Activated naive CD8-positive, alpha-beta T cell (primary cell): ENCODE results near the gene BCL2.
A peak's percentile ranks its signal among the peaks of the same experiment; 100 is the strongest.

Experiments
- H3K27ac Mint-ChIP-seq: one replicate; pipeline ENCODE4 v1.8.0; 2021; ENCODE audit warnings: mixed read lengths
- H3K27me3 Mint-ChIP-seq: one replicate; pipeline ENCODE4 v1.8.0; 2021; ENCODE audit warnings: mixed read lengths
- H3K36me3 Mint-ChIP-seq: one replicate; pipeline ENCODE4 v1.8.0; 2021; ENCODE audit warnings: mixed read lengths
- H3K4me1 Mint-ChIP-seq: one replicate; pipeline ENCODE4 v1.8.0; 2021; ENCODE audit warnings: low read depth, mixed read lengths
- H3K4me3 Mint-ChIP-seq: one replicate; pipeline ENCODE4 v1.8.0; 2021; ENCODE audit warnings: mild to moderate bottlenecking, mixed read lengths
- H3K9me3 Mint-ChIP-seq: one replicate; pipeline ENCODE4 v1.8.0; 2021; ENCODE audit warnings: low read depth, mixed read lengths

Gene BCL2

GRCh38 chr18:63344263-63344662 is 24.7 kb upstream of the BCL2 start:
- Mint-ChIP-seq H3K4me1 (peaks cover 6% of the 10 kb centered on the region), H3K27me3 (no peaks in the 10 kb centered on the region), H3K9me3 (no peaks in the 10 kb centered on the region), H3K4me3 (no peak overlapping the region), H3K27ac (no peak overlapping the region), H3K36me3 (peaks cover 18% of the 10 kb centered on the region)

DNA sequence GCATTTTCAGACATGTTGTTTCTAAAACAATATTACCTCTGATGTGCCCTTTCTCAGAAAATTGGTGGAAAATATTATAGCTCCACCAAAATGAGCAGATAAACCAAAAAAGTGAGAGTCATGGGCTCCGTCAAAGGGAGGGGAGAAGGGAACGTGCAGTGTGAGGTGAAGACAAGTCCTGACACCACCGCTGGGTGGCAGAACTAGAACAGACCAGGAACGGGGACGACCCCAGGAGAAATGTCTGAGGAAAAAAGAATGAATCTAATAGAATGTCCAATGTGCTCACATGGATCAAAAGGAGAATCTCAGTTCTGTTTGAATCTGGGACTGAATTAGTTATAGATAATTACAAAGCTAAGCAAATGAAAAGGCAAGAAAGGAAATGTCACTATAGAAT is 22.6 kb upstream of the BCL2 start:
- Mint-ChIP-seq H3K4me1 (peaks cover 6% of the 10 kb centered on the region), H3K9me3 (no peaks in the 10 kb centered on the region), H3K36me3 (peaks cover 23% of the 10 kb centered on the region), H3K4me3 (no peak overlapping the region), H3K27me3 (no peaks in the 10 kb centered on the region), H3K27ac (no peak overlapping the region)

DNA sequence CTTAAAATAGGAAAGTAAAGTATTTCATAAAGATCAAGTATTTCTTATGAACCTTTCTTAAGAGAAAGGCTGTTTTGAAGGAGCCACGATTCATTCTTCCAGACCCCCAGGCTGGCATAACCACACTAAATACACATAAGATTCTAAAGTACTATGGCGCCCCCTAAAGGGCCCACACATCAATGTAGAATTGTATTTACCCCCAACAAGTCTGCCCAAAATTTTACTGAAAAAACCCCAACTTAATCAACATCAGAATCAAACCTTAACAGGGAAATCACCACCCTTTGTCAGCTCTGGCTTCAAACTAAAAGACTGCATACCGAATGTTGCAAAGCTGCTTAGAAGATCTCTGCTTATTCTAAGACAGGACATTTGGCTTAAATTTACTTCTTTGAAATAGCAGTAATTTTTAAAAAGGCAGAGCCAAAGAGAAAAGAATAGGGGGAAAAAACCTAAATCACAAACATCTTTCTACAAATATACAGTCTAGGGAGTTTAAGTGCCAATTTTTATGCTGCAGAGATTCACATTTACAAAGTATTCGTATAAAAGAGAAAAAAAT is 20.4 kb upstream of the BCL2 start:
- Mint-ChIP-seq H3K27me3 (no peaks in the 10 kb centered on the region), H3K4me1 (peaks cover 11% of the 10 kb centered on the region), H3K27ac (no peak overlapping the region), H3K36me3 (peaks cover 29% of the 10 kb centered on the region), H3K9me3 (no peaks in the 10 kb centered on the region), H3K4me3 (no peak overlapping the region)

DNA sequence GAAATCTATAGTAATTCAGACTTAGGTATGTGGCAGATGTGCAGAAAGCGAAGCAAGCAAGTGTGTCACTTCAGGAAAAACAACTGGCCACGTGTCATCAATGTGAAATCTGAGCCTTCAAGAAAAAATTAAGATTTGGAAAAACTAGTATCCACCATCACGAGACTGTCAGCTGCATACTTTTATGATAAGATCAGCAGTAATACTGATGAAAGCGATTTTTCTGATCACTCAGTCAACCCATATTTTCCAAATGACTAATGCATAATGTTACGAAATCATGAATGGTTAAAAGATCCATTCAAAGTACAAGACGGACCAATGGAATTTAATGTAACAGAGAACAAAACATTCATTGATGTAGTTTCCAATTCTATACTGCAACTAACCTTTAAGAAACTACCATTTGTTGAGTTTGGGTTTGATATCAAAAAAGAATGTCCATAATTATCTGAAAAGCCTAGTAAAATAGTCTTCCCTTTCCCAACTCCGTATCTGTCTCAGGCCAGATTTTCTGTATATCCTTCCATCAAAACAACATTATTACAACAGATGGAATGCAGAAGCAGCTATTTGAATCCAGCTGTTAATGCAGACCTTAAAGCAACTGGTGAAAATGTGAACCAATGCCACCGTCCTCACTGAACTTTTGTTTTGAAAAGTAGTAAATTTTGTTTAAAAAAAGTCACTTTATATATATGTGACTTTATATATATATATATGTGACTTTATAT is 17.0 kb upstream of the BCL2 start:
- peaks cover 10% of the 10 kb centered on the region for H3K4me1 Mint-ChIP-seq

DNA sequence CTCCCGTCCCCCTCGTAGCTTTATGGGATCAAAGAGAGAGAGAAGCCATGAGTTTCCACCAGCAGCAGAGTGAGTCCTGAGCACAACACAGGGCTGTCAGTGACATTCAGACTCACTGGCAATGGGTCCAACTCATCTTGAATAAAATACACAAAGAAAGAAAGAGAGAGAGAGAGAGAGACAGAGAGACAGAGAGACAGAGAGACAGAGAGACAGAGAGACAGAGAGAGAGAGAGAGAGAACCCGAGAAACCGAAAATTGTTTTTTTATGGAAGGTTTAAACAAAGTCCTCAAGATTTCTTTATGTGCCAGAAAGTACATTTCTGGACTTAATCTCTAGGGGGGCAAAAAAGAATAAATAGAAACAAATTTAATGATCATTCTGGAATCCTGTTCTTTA is 11.5 kb upstream of the BCL2 start:
- Mint-ChIP-seq H3K4me1 (no peaks in the 10 kb centered on the region), H3K4me3 (no peak overlapping the region), H3K36me3 (peaks cover 6% of the 10 kb centered on the region), H3K27ac (no peak overlapping the region), H3K27me3 (no peaks in the 10 kb centered on the region), H3K9me3 (no peaks in the 10 kb centered on the region)

More for the DNA sequence above, 17.0 kb upstream of the BCL2 start:
- no peaks in the 10 kb centered on the region for H3K9me3 Mint-ChIP-seq
- no peak overlapping the region for H3K4me3 Mint-ChIP-seq
- no peaks in the 10 kb centered on the region for H3K27me3 Mint-ChIP-seq
- peaks cover 22% of the 10 kb centered on the region for H3K36me3 Mint-ChIP-seq
- no peak overlapping the region for H3K27ac Mint-ChIP-seq

DNA sequence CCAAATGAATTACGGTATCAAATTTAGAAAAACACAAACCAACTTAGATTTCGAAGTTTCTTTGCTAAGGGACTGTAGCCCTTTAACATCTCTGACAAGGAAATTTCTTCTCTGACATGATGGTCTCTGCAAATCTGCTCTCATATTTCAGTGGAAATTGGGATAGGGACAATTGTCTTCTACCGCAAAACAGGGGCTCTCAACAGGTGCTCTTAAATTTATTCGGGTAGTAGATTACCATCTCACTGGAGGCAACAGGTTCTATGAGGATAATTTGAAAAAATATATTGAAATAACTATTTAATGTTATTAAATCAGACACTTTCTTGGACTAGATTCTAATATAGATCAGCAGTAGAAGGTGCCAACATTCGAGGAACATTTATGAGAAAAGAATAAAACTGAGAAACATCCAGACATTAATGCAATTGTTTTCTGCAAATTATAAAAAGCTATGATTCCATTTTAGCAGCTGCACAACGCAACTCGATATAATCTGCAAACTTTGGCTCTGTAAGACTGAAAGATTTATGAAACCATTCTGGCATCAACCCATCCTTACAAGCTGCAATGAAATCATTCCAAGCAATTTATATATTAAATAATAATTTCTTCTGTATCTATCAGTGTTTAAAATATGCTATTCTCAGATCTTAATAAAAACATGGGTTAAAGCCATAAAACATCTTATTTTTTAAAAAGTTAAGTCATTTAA is 10.0 kb upstream of the BCL2 start:
- Mint-ChIP-seq H3K27ac (no peak overlapping the region), H3K4me1 (no peaks in the 10 kb centered on the region), H3K4me3 (no peak overlapping the region), H3K27me3 (no peaks in the 10 kb centered on the region), H3K9me3 (no peaks in the 10 kb centered on the region), H3K36me3 (peaks cover 4% of the 10 kb centered on the region)

- Mint-ChIP-seq H3K4me1 (peaks cover 16% of the 10 kb centered on the region), H3K9me3 (no peaks in the 10 kb centered on the region), H3K36me3 (peaks cover under 1% of the 10 kb centered on the region), H3K27ac (no peak overlapping the region), H3K27me3 (no peaks in the 10 kb centered on the region), H3K4me3 (no peak overlapping the region)
Observed at GRCh38 chr18:63326011-63326410, 6.4 kb upstream of the BCL2 start.

DNA sequence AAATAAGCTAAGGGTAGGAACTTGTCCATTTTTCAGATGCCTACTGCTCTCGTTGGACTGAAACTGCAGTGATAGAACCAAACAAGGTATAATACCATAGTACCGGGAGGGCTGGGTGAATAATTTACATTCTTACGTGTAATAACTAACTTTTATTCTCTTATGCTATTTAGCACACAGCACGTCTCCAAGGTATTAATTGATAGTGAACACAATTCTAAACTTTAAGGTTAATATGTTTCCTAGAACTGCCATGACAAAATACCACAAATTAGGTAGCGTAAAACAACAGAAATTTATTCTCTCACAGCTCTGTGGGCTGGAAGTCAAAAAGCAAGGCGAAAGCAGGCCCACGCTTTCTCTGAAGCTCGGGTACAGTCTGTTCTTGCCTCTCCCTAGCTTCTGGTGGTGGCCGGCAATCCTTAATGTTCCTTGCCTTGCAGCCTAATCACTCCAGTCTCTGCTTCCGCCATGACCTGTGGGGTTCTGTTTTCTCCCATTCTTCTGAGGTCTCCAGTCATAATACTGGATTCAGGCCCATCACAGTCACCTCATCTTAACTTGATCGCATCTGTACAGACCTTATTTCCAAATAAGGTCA is 5.6 kb upstream of the BCL2 start:
- H3K27ac Mint-ChIP-seq = no peak overlapping the region
- H3K27me3 Mint-ChIP-seq = no peaks in the 10 kb centered on the region
- H3K4me3 Mint-ChIP-seq = no peak overlapping the region
- H3K36me3 Mint-ChIP-seq = no peaks in the 10 kb centered on the region
- H3K9me3 Mint-ChIP-seq = no peaks in the 10 kb centered on the region
- peaks cover 18% of the 10 kb centered on the region for H3K4me1 Mint-ChIP-seq

DNA sequence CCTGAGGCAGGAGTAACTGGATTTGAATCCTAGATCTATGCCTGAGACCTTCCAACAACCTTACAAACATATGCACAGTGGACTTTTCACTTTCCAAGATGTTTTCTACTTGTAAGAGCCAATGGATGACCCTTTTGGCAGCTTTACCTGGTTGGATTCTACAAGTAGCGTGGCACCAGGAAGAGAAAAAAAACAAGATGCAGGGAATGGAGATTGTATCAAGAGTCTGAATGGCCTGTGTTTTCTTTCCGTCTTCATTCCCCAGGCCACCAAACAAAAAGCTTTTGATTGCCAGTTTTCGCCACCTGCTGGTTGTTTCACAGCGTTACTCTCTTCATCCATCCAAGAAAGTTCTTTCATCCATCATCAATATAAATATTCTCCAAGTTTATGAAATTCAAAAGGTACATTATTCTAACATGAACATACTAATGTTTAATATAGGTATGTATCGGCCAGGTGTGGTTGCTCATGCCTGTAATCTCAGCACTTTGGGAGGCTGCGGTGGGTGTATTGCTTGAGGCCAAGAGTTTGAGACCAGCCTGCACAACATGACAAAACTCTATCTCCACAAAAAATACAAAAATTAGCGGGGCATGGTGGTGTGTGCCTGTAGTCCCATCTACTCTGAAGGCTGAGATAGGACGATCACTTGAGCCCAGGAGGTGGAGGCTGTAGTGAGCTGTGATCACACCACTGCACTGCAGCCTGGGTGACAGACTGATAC is 3.5 kb upstream of the BCL2 start:
- H3K4me3 Mint-ChIP-seq = no peak overlapping the region
- no peaks in the 10 kb centered on the region for H3K9me3 Mint-ChIP-seq
- peaks cover 18% of the 10 kb centered on the region for H3K4me1 Mint-ChIP-seq
- no peaks in the 10 kb centered on the region for H3K36me3 Mint-ChIP-seq
- no peak overlapping the region for H3K27ac Mint-ChIP-seq
- no peaks in the 10 kb centered on the region for H3K27me3 Mint-ChIP-seq

- Mint-ChIP-seq H3K4me1 (peaks cover 18% of the 10 kb centered on the region), H3K27ac (peak overlapping the region; percentile 22), H3K36me3 (no peaks in the 10 kb centered on the region), H3K4me3 (no peak overlapping the region), H3K27me3 (no peaks in the 10 kb centered on the region), H3K9me3 (no peaks in the 10 kb centered on the region)
Observed at GRCh38 chr18:63322206-63322605, 2.6 kb upstream of the BCL2 start.

- Mint-ChIP-seq H3K9me3 (no peaks in the 10 kb centered on the region), H3K4me1 (peaks cover 25% of the 10 kb centered on the region), H3K27ac (peak overlapping the region; percentile 92), H3K36me3 (no peaks in the 10 kb centered on the region), H3K27me3 (no peaks in the 10 kb centered on the region), H3K4me3 (peak overlapping the region; percentile 83)
Observed at GRCh38 chr18:63321291-63321690, 1.7 kb upstream of the BCL2 start.

GRCh38 chr18:63320975-63321265 is 1.4 kb upstream of the BCL2 start:
- Mint-ChIP-seq H3K4me1 (peaks cover 27% of the 10 kb centered on the region), H3K27me3 (no peaks in the 10 kb centered on the region), H3K36me3 (no peaks in the 10 kb centered on the region), H3K27ac (peak overlapping the region; percentile 92), H3K9me3 (no peaks in the 10 kb centered on the region), H3K4me3 (peak overlapping the region; percentile 83)

- Mint-ChIP-seq H3K4me1 (peaks cover 32% of the 10 kb centered on the region), H3K36me3 (peaks cover 2% of the 10 kb centered on the region), H3K27me3 (no peaks in the 10 kb centered on the region), H3K9me3 (no peaks in the 10 kb centered on the region), H3K27ac (peak overlapping the region; percentile 92), H3K4me3 (peak overlapping the region; percentile 83)
Observed at GRCh38 chr18:63320123-63320974, 780 bp upstream of the BCL2 start.

DNA sequence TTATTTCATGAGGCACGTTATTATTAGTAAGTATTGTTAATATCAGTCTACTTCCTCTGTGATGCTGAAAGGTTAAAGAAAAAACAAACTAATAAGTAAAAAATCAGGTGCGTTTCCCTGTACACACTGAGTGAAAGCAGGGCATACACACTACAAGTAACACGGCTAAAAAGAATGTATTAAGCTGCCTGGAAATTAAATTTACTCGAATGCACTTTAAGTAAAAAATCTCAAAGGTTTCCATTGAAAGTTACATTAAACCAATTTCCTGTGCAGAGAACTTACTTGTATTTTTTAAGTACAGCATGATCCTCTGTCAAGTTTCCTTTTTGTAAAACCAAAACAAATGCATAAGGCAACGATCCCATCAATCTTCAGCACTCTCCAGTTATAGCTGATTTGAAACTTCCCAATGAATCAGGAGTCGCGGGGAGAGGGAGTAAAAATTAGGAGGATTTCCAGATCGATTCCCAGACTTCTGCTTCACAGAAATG is 633 bp downstream of the BCL2 start:
- Mint-ChIP-seq H3K27ac (peak overlapping the region; percentile 98), H3K9me3 (no peaks in the 10 kb centered on the region), H3K27me3 (no peaks in the 10 kb centered on the region), H3K36me3 (peaks cover 2% of the 10 kb centered on the region), H3K4me3 (peak overlapping the region; percentile 93), H3K4me1 (peaks cover 46% of the 10 kb centered on the region)
